Measurements from ENCODE around the gene ERGIC1.

The ERGIC1 gene

GRCh38 chr5:172902497-172903472, 68.7 kb downstream of the ERGIC1 start:
- Histone ChIP-seq H3K27ac (no peak overlapping the region), H3K4me2 (no peak overlapping the region)

GRCh38 chr5:172903790-172904189, 69.7 kb downstream of the ERGIC1 start:
- H3K9me3 ChIP-seq, result no peaks in the 10 kb centered on the region
- no peak for TF ChIP-seq Cebpa-rat (IDR thresholded peaks at IDR 0.05)
- peaks cover 53% of the 10 kb centered on the region for H3K4me1 ChIP-seq
- no peak overlapping the region for H3K4me3 ChIP-seq
- no peak overlapping the region for H3K4me2 ChIP-seq
- H3K9ac ChIP-seq, result no peak overlapping the region
- H4K20me1 ChIP-seq, result peaks cover 96% of the 10 kb centered on the region
- no peak overlapping the region for H3K27ac ChIP-seq
- peaks cover 97% of the 10 kb centered on the region for H3K36me3 ChIP-seq
- H3K27me3 ChIP-seq, result no peaks in the 10 kb centered on the region

More at GRCh38 chr5:172902497-172903472, 68.7 kb downstream of the ERGIC1 start:
- Histone ChIP-seq H3K36me3 (peaks cover 99% of the 10 kb centered on the region), H3K4me3 (no peak overlapping the region), H3K4me1 (peaks cover 53% of the 10 kb centered on the region), H3K9me3 (no peaks in the 10 kb centered on the region), H3K27me3 (no peaks in the 10 kb centered on the region), H4K20me1 (peaks cover 98% of the 10 kb centered on the region), H3K9ac (no peak overlapping the region)
- TF ChIP-seq Cebpa-rat (IDR thresholded peaks at IDR 0.05), result no peak

GRCh38 chr5:172904312-172904642, 70.2 kb downstream of the ERGIC1 start:
- Histone ChIP-seq H3K9ac (no peak overlapping the region), H3K4me1 (peaks cover 53% of the 10 kb centered on the region), H3K36me3 (peaks cover 97% of the 10 kb centered on the region), H3K9me3 (no peaks in the 10 kb centered on the region), H3K27me3 (no peaks in the 10 kb centered on the region), H3K27ac (peak overlapping the region; percentile 55; the same call in 1 of the 2 replicates), H3K4me2 (no peak overlapping the region), H3K4me3 (no peak overlapping the region), H4K20me1 (peaks cover 96% of the 10 kb centered on the region)
- TF ChIP-seq Cebpa-rat (IDR thresholded peaks at IDR 0.05), result no peak

GRCh38 chr5:172904643-172905345, 70.7 kb downstream of the ERGIC1 start:
- no peaks in the 10 kb centered on the region for H3K9me3 ChIP-seq
- H3K36me3 ChIP-seq, result peaks cover 97% of the 10 kb centered on the region
- H3K4me2 ChIP-seq, result no peak overlapping the region; the same call in 1 of the 2 replicates
- H4K20me1 ChIP-seq, result peaks cover 96% of the 10 kb centered on the region
- H3K4me3 ChIP-seq, result no peak overlapping the region
- H3K9ac ChIP-seq, result no peak overlapping the region
- no peaks in the 10 kb centered on the region for H3K27me3 ChIP-seq
- peaks cover 56% of the 10 kb centered on the region for H3K4me1 ChIP-seq
- H3K27ac ChIP-seq, result peak overlapping the region; percentile 55
- no peak for TF ChIP-seq Cebpa-rat (IDR thresholded peaks at IDR 0.05)

GRCh38 chr5:172905346-172906140, 71.5 kb downstream of the ERGIC1 start:
- no peak for TF ChIP-seq Cebpa-rat (IDR thresholded peaks at IDR 0.05)
- H3K27me3 ChIP-seq, result no peaks in the 10 kb centered on the region
- no peak overlapping the region for H3K4me3 ChIP-seq
- peak overlapping the region; percentile 25 for H3K4me2 ChIP-seq
- peaks cover 96% of the 10 kb centered on the region for H4K20me1 ChIP-seq
- H3K9ac ChIP-seq, result 0 out of 2 replicates have a peak overlapping the region, but pooled peaks have one; percentile 47
- no peaks in the 10 kb centered on the region for H3K9me3 ChIP-seq
- H3K27ac ChIP-seq, result peak overlapping the region; percentile 63
- peaks cover 58% of the 10 kb centered on the region for H3K4me1 ChIP-seq
- H3K36me3 ChIP-seq, result peaks cover 97% of the 10 kb centered on the region

- Histone ChIP-seq H3K9me3 (no peaks in the 10 kb centered on the region), H4K20me1 (peaks cover 96% of the 10 kb centered on the region), H3K4me2 (peak overlapping the region; percentile 25), H3K36me3 (peaks cover 97% of the 10 kb centered on the region), H3K4me3 (no peak overlapping the region), H3K4me1 (peaks cover 58% of the 10 kb centered on the region), H3K27me3 (no peaks in the 10 kb centered on the region), H3K27ac (peak overlapping the region; percentile 63), H3K9ac (0 out of 2 replicates have a peak overlapping the region, but pooled peaks have one; percentile 47)
- TF ChIP-seq Cebpa-rat (IDR thresholded peaks at IDR 0.05), result no peak
Measured at GRCh38 chr5:172906436-172906835, 72.4 kb downstream of the ERGIC1 start.

- Histone ChIP-seq H3K4me1 (peaks cover 57% of the 10 kb centered on the region), H3K9me3 (no peaks in the 10 kb centered on the region), H3K4me2 (no peak overlapping the region), H3K27ac (peak overlapping the region; percentile 55), H3K4me3 (no peak overlapping the region), H3K27me3 (no peaks in the 10 kb centered on the region), H4K20me1 (peaks cover 95% of the 10 kb centered on the region), H3K36me3 (peaks cover 97% of the 10 kb centered on the region), H3K9ac (0 out of 2 replicates have a peak overlapping the region, but pooled peaks have one; percentile 47)
- no peak for TF ChIP-seq Cebpa-rat (IDR thresholded peaks at IDR 0.05)
Measured at GRCh38 chr5:172906888-172907287, 72.8 kb downstream of the ERGIC1 start.

GRCh38 chr5:172907657-172908056, 73.6 kb downstream of the ERGIC1 start:
- H3K9ac ChIP-seq, result no peak overlapping the region
- peaks cover 97% of the 10 kb centered on the region for H3K36me3 ChIP-seq
- peaks cover 87% of the 10 kb centered on the region for H4K20me1 ChIP-seq
- peaks cover 52% of the 10 kb centered on the region for H3K4me1 ChIP-seq
- no peak overlapping the region for H3K27ac ChIP-seq
- no peak overlapping the region for H3K4me2 ChIP-seq
- TF ChIP-seq Cebpa-rat (IDR thresholded peaks at IDR 0.05), result no peak
- H3K27me3 ChIP-seq, result no peaks in the 10 kb centered on the region
- H3K9me3 ChIP-seq, result no peaks in the 10 kb centered on the region
- no peak overlapping the region for H3K4me3 ChIP-seq

GRCh38 chr5:172908662-172909061, 74.6 kb downstream of the ERGIC1 start:
- H3K4me3 ChIP-seq, result no peak overlapping the region
- H3K27ac ChIP-seq, result no peak overlapping the region
- peaks cover 86% of the 10 kb centered on the region for H4K20me1 ChIP-seq
- H3K4me2 ChIP-seq, result no peak overlapping the region
- H3K36me3 ChIP-seq, result peaks cover 98% of the 10 kb centered on the region
- no peaks in the 10 kb centered on the region for H3K9me3 ChIP-seq
- H3K27me3 ChIP-seq, result no peaks in the 10 kb centered on the region
- TF ChIP-seq Cebpa-rat (IDR thresholded peaks at IDR 0.05), result no peak
- H3K4me1 ChIP-seq, result peaks cover 50% of the 10 kb centered on the region
- H3K9ac ChIP-seq, result no peak overlapping the region
